Anterior cingulate cortex (tissue), 58 donors: Measurements from ENCODE around the gene IQSEC2.

ENCODE experiments used
- DNase-seq, 58 donors: peaks; one replicate each; lab custom pipeline; 2025; lab: John Stamatoyannopoulos, UW

IQSEC2 gene

DNA sequence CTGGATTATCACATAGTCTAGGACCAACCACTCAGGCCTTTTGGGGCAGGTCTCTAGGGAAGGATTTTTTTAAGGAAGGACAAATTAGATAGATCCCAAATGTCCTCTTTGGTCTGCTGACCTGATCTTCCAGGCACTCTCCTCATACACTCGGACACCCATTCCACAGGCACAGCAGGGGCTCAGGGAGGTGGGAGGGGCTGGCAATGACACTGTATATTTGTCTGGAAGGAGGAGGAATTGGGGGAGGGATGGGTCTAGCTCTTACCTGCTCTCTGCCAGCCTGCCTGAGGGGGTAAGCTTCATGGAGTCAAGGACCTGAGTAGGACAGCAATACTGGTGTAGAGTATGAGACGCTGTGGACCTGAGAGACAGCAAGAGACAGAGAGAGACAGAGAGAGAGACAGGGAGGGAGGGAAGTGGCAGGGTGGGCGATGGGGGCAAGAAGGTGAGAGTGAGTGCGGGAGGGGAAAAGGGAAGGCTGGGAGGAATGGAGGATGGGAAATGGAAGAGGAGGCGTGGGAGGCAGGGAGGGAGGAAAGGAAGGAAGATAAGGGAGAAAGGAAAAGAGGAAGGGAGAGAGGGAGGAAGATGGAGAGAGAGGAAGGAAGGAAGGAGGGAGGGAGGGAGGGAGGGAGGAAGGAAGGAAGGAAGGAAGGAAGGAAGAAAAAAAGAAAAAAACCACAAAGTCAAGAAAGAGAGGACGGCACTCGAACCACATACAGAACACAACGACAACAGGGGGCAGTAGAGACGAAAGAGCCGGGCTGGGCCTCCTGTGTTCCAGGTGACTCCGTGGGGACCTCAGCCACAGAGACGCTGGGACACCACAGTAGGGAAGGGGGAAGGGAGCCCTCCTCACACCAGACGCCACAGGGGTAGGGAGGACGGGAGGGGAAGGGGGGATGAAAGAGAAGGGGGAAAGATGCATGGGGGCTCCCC, 1.8 kb downstream of the IQSEC2 start:
- no peak for DNase-seq

DNA sequence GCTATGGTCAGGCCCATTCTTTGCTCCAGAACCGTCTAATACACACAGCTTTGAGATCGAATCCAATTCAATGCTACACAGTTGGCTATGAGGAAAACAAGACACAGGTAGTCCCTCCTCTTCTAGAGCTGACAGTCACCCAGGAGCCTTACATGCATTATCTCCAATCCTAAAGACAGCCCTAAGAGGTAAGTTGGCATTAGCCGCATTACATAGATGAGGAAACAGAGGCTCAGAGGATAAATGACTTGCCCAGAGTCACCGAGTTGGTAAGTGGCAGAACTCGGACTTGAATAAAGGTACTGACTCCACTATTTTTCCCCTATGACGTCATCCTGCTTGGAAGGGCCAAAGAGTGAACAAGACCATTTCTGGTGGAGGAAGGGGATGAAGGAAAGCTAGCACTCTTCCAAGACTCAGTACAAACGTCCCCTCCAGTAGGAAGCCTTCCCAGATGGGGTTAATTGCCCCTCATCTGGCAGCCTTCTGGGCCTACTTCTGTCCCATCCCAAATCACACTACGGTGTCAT, 8.5 kb downstream of the IQSEC2 start:
- no peak for DNase-seq

DNA sequence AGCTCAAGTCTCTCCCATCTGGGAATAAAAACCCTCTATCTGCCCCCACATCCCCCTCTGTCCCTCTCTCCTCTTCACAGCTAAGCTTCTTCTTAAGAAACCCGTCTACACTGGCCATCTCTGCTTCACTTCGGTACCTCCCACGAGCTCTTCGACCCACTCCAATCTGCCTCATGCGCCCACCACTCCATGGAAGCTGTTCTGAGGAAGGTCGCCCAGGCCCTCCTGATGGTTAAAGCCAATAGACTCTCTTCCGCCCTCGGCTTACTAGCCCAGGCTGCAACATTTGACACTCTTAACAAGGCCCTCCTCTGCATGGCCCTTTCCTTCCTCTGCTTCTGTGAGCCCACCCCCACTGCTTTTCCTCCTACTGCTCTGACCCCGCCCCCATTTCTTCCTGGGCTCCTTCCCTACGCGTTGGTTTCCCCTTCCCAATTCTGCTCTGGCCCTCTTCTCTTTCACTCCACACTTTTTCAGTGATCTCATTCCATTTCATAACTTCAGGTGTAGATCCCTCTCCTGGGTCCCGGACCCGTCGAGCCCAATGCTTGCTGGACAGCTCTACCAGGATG, 11.8 kb downstream of the IQSEC2 start:
- no peak for DNase-seq

DNA sequence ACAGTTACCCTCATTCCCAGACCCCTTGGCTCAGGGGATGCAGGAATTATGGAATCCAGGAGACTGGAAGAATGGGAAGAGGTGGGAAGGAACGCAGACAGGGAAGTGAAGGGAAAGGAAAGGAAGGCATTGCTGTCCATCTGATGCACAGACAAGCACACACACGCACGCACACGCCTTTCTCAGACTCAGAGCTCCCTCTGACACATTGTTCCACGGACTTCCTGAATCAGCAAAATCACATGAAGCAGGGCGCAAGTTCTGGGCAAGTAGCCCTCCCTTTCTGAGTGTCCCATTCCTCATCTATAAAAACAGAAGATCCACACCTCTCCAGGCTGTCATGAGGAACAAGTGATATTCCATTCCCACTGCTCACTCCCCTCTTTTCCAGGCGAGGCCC, 13.2 kb downstream of the IQSEC2 start:
- DNase-seq = no peak

DNA sequence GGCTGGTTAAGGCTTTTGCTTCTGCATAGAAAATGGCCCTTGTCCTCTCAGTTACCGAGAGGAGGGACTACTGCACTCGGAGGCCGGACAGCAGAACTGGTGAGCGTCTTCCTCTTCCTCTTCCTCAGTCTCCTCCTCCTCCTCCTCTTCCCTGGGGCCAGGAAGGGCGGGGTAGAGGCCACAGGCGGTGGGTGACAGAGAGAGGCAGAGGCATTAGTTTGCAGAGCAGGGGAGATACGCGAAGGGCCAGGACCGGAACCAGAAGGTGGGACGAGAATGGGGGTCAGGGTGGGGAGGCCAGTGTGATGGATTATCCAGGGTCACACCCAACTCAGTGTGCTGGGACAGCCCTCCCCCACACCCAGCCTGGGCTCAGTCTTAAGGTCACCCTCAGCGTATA, 14.5 kb downstream of the IQSEC2 start:
- no peak for DNase-seq

DNA sequence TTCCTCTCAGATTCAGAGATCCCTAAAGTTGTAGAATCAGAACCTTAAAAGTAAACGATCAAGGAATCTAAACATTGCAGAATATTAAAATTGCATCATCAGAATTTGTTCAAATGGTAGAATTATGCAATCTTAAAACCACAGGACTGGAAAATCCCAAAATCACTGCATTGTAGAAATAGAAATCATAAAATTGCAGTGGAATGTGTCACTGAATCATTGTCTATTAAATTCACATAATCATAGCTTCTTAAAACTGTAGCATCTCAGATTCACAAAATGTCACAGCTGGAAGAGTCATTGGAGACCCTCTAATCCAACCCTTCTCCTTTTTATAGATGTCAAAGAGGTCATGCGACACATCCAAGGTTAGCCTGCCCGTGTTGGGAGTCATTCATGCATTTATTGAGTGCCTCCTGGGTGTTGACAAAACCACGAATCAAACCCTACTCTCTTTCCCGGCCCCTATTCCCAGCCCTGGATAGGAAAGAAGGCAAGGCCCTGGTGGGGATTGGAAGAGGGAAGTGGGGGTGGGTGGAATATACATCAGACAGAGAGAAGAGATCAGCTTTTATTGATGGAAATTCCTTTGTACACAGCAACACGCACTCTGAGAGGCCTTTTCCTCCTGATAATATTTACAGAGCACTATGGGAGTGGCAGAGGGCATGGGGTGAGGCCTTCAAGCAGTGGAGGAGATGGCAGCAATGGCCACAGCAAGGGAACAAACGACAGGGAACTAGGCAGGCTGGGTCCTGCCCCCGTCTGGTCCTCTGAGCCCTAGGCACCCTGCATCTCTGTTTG, 15.4 kb downstream of the IQSEC2 start:
- DNase-seq = no peak

- DNase-seq = no peak
Observed at GRCh38 chrX:53263597-53264094, 17.7 kb downstream of the IQSEC2 start.

DNA sequence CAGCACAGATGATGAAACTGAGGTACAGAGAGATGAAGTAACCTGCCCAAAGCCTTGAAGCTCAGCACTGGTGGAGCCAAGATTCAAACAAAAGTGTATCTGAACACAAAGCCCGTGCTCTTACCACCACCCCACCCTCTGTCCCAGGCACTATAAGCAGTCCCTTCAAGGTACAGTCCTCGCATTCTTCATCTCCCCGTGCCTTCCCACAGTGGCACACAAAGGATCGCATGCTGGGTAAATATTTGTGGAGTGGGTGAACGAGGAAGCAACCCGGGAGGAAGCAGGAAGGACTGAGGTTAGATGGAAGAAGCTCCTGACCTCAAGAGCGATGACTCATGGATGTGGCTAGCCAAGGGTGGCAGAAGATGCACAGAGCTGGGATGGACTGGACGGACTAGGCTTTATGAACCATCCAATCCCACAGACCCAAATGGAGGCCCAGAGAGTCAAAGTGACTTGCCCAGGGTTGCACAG, 18.4 kb downstream of the IQSEC2 start:
- DNase-seq = no peak

- DNase-seq = peak in 8 of 58 donors; percentile 0 to 44 (median 12)
Observed at GRCh38 chrX:53262189-53262917, 19.0 kb downstream of the IQSEC2 start.

- peak in 7 of 58 donors; percentile 3 to 19 (median 7) for DNase-seq
Observed at GRCh38 chrX:53261355-53261972, 19.9 kb downstream of the IQSEC2 start.

DNA sequence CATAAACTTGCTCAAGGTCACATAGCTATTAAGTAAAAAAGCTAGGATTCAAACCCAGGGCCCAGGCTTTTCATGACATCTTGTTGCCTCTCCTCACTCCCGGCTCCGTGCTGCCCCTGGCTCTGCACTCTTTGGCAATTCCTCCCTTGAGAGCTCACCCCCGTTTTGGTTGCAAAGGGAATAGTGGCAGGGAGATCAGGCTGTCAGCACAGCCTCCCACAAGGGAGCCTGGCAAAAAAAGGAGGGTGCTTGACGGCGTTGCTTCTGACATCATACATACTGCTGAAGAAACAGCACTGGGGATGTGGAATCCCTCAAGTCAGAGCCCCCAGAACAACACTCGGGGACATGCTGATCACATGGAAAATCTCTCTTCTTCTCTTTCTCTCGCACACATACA, 20.5 kb downstream of the IQSEC2 start:
- peak in 5 of 58 donors; percentile 4 to 27 (median 12) for DNase-seq

DNA sequence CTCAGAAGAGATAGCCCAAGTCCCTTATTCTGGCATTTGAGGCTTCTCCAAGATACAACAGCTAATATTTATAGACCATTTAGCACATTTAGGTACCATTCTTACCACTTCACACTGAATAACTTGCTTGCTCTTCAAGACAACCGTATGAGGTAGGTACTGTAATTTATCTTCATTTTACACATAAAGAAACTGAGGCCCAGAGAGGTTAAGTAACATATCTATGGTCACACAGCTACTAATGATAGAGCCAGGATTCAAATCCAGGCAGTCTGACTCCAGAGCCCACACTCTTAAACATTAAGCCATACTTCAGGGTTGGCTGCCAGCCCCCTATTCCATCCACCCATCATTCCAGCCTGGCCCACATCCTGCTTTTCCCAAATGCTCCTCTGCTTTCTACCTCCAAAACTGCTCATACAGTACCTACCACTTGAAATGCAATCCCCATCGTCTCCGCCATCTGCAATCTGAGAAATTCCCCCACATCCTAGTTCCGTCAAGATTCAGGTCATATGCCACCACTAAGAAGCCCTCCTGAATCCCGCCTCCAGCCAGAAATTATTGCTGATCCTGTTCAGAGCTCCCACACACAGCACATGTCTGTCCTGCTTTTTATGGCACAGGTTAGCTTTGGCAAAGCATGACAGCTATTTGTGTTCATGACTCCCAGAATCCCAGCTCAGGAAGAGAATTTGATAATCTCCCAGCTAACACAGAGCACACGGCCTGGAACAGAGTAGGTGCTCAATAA, 23.5 kb downstream of the IQSEC2 start:
- peak in 1 of 58 donors; percentile 0 for DNase-seq

DNA sequence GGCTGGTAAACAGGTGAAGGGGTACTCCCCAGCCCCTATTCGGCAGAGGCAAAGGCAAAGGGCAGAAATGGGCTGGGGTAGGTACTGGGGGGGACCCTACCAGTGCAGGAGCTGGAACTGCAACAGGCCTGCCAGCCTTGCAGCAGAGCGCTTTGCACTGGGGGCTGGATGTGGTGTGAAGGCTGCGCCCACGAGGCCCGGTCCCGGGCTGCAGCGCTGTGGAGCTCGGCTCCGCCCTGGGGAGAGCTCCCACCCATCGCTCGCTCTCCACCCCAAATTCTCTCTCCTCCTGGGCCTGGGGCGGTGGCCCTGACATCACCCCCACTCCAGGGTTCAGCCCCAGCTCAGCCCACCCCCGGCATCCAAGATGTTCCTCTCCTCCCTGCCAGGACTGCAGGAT, 24.2 kb downstream of the IQSEC2 start:
- DNase-seq = peak in 1 of 58 donors; percentile 2

DNA sequence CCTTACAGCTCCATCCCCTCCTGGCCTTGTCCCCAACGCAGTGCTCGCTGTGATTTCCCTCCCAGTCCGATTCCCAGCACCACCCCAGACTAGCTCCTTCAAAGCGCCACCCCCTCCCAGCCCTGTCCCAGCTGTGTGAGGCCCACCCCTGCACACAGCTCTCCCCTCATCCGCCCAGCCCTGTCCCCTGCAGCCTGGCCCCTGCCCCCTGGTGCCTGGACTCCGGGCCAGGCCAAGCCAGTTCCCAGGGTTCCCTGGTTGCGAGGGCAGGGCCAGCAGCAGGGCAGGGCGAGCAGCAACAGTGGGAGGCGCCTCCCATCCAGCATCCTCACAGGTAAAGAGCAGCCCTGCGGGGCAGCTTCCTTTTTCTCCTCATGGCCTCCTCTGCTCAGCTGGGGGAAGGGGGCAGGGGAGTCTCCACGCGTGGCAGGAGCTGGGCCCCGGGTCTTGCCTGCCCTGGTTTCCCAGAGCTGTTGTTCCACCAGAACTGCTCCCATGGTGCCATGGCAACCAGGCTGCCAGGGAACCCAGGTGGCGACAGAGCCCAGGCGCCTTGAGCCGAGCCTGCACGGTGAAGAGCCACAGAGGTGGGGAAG, 24.8 kb downstream of the IQSEC2 start:
- DNase-seq = peak in 6 of 58 donors; percentile 1 to 36 (median 13)

DNA sequence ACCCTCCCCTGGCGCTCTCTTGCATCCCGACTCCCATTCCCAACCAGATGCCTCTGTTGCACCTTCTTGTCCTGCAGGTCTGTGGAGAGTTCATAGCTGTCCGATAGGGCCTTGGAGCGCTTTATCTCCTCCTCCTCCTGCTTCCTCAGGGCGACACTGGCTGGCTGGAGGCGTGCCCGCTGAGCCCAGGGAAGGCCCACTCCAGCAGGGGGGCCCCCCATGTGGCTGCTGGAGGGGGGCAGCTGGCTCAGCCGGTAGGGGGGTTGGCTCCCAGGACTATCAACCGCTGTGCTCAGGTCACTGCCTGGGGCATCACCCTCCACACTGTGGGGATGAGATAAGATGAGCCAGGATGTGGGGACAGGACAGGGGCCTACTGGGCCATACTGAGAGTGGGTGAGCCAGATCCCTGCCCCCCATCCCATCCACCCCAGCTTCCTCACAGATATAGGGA, 25.6 kb downstream of the IQSEC2 start:
- DNase-seq = no peak

DNA sequence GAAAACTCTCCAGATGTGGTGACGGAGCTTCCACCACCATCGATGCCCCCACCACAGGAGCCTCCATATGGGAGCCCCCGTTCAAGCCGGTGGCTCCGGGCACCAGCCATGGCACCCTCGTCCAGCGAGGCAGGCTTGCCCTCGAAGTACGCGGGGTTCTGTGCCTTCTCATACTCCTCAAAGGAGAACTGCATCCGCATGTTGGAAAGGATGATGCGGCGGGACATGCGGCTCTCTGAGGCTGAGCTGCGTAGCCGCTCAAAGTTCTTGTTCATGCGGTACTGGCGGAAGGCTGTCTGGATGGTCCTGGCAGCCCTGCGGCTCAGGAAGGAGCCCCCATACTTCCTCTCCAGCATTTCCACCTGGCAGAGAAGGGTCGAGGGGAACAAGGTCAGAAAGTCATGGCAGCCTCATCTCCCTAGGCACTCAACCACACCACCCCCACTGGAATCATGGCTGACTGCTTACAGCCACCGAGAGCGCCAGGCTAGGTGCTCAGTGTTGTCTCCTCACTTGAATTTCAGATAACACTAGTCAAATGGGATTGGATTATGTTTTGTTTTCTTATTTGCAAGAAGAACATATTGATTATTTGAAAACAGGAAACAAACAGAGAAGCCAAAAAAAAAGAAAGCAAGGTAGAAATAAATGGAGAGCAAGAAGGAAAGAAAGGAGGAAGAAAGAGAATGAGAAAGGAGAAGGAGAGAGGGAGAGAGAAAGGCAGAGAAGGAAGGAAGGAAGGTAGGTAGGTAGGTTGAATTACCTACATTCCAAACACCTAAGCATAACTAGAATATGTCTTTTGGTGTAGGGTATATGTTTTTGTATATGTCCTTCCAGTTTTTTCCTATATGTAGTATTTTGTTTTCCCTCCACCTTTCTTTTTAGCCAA, 26.6 kb downstream of the IQSEC2 start:
- DNase-seq = no peak
